GM19463 (cell line): Measurements from ENCODE around the gene WDR7.
A peak's percentile ranks its signal among the peaks of the same experiment; 100 is the strongest.

Source experiments
- ATAC-seq: cut with Tn5 transposase; IDR thresholded peaks from one replicate; pipeline ENCODE4 v1.9.1; 2021; ENCODE audit warnings: mild to moderate bottlenecking, moderate library complexity; ENCODE audit not compliant: unreplicated experiment

Gene WDR7

DNA sequence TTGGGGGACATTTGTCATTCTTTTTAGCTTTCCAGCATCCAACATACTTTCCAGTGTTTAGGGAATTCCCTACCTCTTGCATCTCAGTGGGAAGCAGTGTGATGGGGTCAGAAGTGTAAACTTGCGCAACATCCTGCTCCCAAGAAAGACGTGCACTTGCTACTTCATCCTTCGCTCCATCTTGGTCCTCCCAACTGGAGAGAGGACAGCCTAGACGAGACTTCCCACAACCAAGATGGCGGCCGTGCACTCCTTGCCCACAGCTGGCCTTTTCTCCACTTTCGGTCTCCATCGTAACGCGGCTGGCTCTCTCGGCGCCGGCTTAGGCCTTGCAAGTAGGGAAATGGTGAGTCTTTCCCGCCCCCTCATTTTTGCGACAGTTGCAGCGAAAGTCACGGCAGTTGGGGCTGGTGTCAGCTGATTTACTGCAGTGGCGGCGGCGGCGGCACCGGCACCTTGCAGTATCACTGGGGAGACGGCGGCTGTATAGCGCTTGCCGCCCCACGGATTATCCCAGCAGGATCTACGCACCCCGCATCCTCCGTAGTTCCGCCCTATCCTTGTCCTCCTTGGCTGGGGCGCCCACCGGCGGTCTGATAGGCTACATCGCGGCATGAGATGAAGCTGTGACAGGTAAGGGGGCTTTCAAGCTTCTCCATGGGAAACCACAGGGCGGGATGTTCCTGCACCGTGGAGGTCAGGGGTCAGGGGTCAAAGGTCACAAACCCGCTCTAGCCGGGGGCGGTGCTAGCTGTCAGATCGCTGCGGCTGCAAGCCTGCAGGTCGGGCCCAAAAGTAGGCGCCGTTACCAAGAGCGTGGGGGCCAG lies at the start of gene WDR7:
Gene WDR7, plus strand, starts transcription at position 416 of the 827 bp plus-strand sequence. CDS start 21,157 bp downstream, outside the sequence.
- peak; percentile 92 for ATAC-seq

DNA sequence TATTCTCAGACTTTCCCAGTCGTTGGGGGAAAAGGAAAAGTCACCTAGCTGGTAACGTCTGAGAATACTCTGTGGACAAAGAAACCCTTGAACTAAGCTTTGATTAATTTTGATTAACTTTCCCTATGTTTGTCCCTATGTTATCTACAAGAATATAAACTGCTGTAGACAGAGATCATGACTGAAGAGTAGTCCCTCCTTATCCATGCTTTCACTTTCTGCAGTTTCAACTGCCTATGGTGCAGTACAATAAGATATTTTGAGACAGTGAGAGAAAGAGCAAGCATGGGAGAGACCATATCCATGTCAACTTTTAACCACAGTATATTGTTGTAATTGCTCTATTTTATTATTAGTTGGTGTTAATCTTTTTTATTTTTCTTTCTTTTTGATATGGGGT lies 44.5 kb upstream of the WDR7 start:
- no peak for ATAC-seq

DNA sequence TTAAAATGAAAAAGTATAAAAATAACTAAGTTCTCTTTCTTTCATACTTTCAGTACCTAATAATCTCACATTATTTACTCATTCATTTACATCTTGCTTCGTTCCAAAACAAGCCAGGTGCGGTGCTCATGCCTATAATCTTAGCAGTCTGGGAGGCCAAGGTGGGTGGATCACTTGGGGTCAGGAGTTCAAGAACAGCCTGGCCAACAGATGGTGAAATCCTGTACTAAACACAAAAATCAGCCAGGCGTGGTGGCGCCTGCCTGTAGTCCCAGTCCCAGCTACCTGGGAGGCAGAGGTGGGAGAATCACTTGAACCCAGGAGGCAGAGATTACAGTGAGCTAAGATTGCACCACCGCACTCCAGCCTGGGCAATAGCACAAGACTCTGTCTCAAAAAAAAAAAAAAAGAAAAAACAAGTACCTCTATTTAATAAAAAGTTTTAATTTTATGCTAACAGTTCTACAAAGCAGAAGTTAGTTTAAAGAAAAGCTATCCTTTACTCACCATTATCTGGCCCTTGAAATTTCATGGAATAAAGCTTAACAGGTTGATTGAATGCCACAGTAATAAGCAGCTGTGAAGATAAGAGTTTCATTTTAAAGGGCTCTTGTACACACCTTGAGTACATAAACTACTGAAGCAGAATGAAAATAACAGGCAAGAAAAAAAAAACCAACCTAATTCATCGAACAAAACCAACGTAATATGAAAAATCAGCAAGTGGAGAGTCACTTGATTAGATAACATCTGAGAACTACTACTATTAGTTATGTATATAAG lies 35.2 kb upstream of the WDR7 start:
- no peak for ATAC-seq

DNA sequence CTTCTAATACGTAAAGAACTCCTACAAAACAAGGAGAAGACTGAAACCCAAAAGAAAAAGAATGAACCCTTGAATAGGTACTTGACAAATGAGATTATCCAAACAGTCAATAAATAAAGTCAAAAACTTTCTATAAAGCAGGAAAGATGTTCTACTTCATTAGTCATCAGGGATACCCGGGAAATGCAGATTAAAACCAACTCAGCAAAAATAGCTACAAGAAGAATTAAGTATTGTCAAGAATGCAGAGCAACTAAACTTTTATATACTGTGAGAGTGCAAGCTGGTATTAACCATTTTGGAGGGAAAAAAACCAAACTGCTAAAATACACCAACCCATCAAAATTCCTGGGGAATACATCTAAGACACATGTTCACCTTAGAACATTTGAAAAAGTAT lies 23.2 kb upstream of the WDR7 start:
- no peak for ATAC-seq

DNA sequence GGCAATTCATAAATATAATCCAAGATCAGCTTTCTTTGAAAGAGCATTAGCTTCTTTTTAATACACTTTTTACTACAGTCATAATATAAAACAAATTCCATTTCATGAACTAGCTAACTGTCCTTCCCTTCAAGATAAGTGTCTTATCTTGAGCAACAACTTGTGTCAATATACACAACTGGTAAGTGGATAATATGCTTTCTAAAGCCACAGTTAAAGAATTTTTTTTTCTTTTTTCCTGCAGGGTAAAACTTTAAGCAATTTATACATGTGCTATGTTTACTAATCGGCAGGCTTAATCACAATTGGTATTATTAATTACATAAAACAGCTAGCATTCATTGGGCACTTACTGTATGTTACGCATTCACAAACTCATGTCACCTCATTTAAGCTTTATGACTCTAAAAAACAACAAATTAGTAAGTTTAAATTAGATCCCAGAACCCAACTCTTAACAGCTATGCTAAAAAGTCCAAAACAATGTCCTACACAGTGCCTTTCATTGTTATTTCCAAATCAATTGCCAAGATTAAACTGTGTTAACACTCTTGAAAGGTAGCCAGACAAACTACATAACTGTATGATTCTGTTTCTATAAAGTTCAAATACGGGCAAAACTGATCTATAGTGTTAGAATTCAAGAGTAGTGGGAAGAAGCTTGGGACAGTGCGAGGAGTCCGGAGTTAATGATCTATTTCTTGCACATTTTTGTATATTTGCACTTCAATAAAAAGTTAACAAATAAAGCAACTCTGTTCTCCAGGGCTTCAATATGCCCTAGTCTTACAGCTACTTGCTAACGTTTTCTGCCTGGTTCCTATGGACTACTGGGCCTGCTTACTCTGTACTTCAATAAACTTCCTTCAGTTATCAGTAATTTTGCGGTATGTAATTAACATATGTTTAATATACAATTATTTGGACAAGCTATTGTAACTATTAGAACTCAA lies 18.8 kb upstream of the WDR7 start:
- ATAC-seq: no peak

DNA sequence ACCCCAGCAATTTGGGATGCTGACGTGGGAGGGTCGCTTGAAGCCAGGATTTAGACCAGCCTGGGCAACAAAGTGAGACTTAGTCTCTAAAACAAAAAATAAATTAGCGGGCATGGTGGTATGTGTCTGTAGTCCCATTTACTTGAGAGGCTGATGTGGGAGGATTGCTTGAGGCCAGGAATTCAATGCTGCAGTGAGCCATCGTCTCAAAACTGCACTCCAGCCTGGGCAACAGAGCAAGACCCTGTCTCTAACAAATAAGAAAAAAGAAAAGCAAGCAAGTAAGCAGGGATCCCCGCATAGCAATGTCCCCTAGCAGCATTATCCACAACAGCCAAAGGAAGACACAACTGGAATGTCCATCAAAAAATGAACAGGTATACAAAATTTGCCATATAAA lies 16.2 kb upstream of the WDR7 start:
- no peak for ATAC-seq

DNA sequence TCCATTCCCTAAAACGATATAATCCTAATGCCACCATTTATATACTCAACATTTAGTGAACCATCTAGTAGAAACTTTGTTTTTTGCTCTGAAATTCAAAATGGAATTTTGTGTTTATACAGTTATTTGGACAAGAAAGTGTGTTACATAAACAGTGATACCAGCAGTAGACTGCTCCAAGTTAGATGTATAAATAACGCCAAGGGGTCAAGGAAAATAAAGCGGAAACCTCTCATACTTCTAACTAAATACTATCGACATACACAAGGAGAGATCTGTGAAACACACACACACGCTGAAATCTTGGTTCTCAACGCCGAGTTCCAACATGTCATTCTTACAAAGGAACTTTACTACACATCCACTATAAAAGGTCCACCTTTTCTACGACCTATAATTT lies 14.0 kb upstream of the WDR7 start:
- no peak for ATAC-seq

DNA sequence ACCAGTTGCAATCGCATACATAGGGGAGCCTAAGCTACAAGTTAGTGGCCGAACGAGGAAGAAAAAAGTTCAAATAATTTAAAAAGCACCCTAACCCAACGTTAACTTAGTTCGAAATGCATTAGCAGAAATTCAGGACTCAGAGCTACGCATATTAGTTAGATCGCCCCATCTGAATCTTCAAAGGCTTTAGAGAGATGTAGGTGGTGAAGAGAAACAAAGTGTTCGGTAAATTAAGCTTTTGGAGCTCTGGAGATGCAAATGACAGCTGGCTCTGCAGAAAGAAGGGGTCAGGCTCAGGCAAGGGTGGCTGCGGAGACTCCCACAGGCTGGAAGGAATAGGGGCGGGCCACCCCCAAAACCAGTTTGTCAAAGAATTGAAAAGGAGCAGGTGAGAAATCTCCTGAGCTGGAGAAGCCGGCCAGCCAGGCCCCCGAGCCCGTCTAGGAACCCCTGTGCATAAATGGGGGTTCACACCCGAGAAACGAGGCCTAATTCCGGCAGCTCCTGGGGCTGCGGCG lies 13.4 kb upstream of the WDR7 start:
- ATAC-seq: peak; percentile 6

DNA sequence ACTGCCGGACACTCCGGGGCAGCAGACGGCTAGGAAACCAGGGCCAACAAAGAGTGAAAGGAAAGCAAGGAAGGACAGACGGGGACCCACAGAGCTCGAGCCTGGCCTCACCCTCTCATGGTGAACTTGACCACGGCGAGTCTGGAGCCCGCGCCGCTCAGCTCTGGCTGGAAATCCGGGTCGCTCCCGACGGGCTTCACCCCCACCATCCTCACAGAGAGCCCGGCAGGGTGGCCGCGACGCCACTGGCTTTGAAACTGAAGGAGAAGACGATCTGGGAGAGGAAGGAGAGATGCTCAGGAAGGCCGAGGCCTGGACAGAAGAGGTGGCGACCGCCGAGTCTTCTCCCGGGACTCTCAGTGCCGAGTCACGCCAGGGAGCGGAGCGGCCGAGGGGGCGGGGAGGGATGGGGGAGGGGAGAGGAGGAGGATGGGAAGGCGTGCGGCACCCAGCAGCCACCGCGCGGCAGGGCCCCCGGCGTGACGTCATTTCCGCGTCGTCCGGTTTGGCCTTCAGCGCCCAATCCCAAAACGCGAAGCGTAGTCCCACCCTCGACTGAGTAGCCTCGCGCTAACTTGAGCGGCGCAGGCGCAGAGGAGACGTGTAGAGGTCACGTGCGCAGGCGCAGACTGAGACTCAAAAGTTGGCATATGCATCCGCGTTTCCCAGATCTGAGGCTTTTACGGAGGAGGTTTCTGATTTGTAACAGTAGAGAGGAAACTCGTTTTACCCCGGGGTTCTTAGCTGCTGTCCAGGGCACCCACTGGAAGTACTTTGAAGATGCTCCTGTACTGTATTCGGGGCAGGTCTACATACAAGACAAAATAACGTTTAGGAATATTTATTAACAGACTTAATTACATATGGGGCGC lies 12.7 kb upstream of the WDR7 start, which contains the start of gene TXNL1:
Gene TXNL1, minus strand, starts transcription at position 361 of the 872 bp plus-strand sequence. Its CDS starts 152 bp downstream, at position 209.
- peak; percentile 95 for ATAC-seq

DNA sequence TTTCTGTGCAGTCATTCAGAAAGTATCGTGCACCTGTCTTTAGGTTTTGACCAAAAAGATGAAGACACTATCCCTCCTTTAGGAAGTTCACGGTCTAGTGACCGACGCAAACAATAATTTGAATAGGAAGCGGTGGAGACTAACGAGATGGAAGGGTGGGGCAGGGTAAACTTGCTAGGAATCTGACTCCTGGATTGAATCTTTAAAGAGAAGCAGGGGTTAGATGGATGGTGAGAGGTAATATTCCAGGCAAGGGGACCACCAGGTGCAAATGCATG lies 12.1 kb upstream of the WDR7 start:
- no peak for ATAC-seq

DNA sequence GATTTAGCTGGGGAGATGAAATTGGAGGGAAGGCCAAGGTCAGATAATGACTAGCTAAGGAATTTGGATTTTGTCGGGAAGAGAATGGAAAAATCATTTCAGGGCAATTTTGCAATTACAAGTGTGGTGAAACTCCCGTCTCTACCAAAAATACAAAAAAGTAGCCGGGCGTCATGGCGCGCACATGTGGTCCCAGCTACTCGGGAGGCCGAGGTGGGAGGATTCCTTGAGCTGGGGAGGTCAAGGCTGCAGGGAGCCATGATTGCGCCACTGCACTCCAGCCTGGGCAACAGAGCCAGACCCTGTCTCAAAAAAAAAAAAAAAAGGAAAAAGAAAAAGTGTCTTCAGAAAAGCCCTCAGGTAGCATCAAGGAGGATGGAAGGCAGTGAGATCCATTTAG lies 11.6 kb upstream of the WDR7 start:
- no peak for ATAC-seq

DNA sequence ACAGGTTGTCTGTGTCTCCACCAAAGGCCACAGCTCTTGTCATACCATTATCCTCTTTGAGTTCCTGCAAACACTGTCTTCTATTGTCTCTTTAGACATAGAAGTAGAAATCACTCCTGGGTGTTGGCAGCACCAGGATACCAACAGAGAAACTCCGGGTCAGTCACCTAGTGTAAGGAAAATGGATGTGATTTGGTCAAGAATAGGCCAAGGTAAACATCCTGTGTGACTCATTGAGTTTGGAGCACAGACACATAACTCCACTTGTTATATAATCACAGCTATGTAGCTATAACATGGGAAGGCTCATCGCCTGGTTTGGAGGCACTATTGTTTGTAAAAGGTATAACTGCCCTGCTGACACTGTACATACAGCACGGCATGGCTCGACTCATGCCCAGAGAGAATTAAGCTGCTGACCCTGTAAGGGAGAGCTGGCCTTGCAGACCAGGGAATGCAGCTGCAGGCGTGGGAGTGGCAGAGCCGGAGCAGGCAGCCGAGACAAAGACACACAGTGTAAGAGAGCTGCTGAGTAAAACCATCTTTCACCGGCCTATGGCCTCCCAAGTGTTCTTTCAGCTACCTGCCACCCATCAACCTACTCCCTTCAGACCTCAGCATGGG lies 9.3 kb upstream of the WDR7 start:
- ATAC-seq: no peak

DNA sequence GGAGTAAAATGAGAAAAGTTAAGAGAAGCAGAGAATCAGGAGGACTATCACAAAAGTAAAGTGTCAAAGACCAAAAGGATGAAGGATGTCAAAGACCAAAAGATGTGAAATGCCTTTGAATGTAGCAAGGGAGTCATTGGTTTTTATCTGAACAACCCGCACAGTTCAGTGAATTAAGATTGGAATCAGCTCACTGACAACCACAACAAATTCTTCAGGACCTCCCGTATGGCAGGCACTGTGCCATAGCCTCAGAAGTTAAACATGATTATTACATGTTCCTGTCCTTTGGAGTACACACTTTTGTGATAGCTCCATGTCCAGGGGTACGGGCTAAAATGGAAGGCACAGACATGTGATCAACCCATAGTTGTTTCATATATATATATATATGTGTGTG lies 7.8 kb upstream of the WDR7 start:
- no peak for ATAC-seq

DNA sequence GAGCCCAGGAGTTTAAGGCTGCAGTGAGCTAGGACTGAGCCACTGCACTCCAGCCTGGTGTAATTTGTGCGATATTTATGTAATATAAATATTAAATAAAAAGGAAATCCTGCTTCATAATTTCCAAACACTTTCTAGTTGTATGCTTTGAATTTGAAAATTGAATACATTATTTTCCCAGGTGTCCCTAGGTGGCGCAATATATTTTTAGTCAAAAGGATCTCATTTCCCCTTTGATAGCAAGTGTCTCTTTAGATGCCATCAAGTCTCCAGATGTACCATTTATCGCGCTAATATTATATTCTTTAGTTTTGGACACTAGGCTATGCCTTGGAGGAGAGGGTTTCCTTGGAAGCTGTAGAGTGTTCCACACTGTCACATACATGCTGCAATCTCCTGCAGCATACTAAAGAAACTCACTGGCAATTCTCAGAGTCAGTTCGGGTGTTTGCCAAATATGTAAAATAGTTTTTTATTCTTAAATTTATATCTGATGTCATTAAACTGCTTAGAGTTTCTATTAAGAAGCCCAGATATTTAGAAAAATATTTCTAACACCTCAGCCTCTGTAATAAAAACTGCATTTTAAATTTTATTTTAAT lies 5.6 kb upstream of the WDR7 start:
- ATAC-seq: no peak

DNA sequence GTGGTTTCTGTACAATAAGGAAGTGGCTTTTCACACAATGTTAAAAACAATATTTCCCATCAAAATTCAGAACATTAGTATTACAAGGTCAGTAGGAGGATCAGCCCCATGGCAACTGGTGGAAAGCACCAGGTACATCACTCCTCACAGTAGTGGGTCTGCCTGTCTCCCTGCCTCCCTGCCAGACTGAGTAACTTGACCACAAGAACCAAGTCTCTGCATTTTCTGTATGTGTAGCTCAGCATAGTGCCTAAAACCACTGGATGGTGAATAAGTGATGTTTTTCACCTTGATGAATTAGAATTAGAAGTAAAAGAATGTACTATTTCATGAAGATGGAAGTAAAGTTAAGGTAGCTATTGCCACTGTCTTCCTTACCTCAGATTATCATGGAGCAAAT lies 4.1 kb upstream of the WDR7 start:
- ATAC-seq: no peak

DNA sequence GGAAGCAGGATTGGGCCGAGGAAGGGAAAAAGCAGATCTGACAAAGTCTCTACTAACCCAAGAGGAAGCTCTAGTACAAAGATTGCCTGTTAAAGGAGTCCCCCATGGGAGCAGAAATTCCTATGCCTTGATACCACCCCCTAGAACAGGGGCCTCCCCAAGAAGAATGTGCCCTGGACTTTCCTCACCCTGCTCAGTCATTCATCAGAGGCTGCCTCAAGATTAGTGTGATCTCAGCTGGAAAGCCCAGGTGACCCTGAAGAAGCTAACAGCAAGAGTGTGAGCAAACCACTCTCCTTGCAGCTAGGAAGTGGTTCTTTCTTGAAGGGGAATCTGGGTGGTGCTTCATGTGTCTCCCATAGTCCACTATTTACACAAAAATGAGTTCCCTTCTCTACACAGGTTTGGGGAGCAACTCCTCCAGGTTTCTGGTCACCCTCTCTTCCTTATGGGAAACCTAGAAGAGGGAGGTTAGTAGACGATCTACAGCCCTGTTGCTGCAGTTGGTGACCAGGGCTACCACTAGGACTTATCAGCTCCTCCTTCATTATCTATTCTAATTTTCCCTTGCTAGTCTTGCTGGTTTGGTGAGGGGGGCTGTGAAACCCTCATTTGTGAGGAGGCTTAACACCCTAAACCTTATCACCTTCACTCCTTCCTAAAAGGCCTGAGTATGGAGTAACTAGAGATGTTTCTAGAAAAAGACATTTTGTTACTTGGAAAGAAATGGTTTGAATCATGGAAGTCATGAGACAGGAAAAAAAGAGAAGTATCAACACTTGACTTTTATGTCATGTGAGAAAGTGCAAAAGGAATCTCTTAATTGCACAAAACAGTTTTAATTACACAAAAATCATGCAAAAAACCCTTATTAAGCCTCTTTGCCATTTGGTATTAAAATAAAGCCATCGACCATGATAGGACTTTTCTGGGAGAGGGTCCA lies 2.9 kb upstream of the WDR7 start:
- ATAC-seq: no peak

DNA sequence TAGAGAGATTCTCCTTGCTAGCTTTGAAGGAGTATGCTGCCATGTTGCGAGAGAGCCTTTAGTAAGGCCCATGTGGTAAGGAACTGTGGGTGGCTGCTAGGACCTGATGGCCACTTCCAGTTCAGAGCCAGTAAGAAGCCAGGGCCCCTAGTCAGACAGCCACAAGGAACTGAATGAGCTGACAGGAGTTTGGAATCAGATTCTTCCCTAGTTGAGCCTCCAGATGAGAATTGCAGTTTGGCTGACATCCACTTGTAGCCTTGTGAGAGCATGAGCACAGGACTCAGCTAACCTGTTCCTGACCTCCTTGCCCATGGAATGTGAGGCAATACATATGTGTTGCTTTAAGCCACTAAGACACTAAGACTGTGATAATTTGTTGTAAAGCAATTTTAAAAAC lies 1.2 kb upstream of the WDR7 start:
- no peak for ATAC-seq

DNA sequence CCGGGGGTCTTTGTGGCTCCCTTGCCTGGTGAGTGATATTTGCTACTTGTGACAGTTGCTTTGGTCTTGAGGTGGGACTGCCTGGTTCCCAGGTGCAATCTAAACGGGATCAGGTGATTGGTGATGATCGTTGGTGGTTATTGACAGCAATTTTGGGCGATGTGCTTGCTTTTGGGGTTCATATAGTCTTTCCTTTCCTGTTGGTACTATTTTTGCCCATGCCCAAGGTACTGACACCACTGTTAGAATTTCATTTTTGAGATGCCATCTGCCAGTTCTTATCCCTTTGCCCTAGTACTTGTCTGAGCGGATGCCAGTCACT lies 573 bp downstream of the WDR7 start:
- no peak for ATAC-seq
